H1 (cell line): ENCODE results near the gene APP. TPM values are rescaled to one million over a fixed set of nuclear protein-coding genes. Genes with fewer than 3 reads are reported as not detected.

ENCODE experiments used
- CBX5 ChIP-seq: fragments of 300-800, 300-1000 bp; sonication (generic); IDR thresholded peaks from 2 replicates; pipeline ENCODE4 v1.7.1; 2016; ENCODE audit warnings: antibody characterized with exemption, low read length, low read depth
- MAX ChIP-seq: IDR thresholded peaks from 2 replicates; pipeline ENCODE4 v1.6.1; 2012; ENCODE audit warnings: inconsistent platforms
- SUZ12 ChIP-seq: fragments of 200-600 bp; sonication (generic); IDR thresholded peaks from 2 replicates; pipeline ENCODE4 v1.6.1; 2012; ENCODE audit warnings: mild to moderate bottlenecking, inconsistent platforms, low read length, moderate library complexity, mixed read lengths
- USF2 ChIP-seq: IDR thresholded peaks from 2 replicates; pipeline ENCODE4 v1.6.1; 2011; ENCODE audit warnings: low read length, improper control_type of control experiment
- polyA plus RNA-seq, 7 experiments: library from polyadenylated mRNA; depleted of rRNA in 3 of 7; stranded (reverse) in 5 of 7; unstranded in 2 of 7; fragments of >200 nt in 5 of 7; fragments of 200-250 nt in 2 of 7; gene quantifications; 1 replicate in 5 of 7; 2 replicates in 1 of 7; 4 replicates in 1 of 7; pipeline versions ENCODE4 v1.2.1 to v1.2.3, GENCODE V29; 2011 to 2013; ENCODE audit warnings: missing spikeins in 2 of 7, mixed read lengths in 2 of 7
- total RNA-seq: library from RNA; stranded (reverse); fragmentation: NEBNext Ultra II Directional; extraction: Animal tissue kit (Norgen Biotek cat#: 25700); gene quantifications from 2 replicates; pipeline ENCODE4 v1.2.1, GENCODE V29; 2021

Gene APP
- total and polyA plus RNA-seq, 2 of the 8 experiments (the other 6 are each of a cell fraction or from before 2014, with no cell fraction given) = 375 to 551 TPM

- TF ChIP-seq CBX5 = no peak
- TF ChIP-seq USF2 = no peak
- TF ChIP-seq SUZ12 = no peak
- no peak for TF ChIP-seq MAX
Observed at GRCh38 chr21:25858325-25858724, 312.2 kb downstream of the APP start (continued).
